Measurements from ENCODE around the gene GCNA.

DNA sequence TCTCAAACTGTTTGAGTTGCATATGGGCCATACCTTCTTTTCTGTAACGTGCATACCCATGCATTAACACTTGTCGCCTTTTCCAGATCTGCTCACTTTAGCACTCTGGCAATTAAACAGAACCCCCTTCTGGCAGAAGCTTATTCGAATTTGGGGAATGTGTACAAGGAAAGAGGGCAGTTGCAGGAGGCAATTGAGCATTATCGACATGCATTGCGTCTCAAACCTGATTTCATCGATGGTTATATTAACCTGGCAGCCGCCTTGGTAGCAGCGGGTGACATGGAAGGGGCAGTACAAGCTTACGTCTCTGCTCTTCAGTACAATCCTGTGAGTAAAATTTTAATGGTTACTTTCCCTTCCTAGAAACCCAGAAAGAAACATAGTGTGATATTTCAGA is 40.5 kb upstream of the GCNA start:
- TF ChIP-seq, protein P1, sequence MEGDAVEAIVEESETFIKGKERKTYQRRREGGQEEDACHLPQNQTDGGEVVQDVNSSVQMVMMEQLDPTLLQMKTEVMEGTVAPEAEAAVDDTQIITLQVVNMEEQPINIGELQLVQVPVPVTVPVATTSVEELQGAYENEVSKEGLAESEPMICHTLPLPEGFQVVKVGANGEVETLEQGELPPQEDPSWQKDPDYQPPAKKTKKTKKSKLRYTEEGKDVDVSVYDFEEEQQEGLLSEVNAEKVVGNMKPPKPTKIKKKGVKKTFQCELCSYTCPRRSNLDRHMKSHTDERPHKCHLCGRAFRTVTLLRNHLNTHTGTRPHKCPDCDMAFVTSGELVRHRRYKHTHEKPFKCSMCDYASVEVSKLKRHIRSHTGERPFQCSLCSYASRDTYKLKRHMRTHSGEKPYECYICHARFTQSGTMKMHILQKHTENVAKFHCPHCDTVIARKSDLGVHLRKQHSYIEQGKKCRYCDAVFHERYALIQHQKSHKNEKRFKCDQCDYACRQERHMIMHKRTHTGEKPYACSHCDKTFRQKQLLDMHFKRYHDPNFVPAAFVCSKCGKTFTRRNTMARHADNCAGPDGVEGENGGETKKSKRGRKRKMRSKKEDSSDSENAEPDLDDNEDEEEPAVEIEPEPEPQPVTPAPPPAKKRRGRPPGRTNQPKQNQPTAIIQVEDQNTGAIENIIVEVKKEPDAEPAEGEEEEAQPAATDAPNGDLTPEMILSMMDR (IDR thresholded peaks at IDR 0.05; ENCODE audit: low read length), result no peak
- TF ChIP-seq EZH2 (optimal IDR thresholded peaks at IDR 0.05; ENCODE audit: low read depth, low read length) (no peak), EZH2phosphoT487 (IDR thresholded peaks at IDR 0.05; ENCODE audit: low read length) (no peak)
